ENCODE results near the gene GID8. TPM values are rescaled to one million over a fixed set of nuclear protein-coding genes. Genes with fewer than 3 reads are reported as not detected.
"Not testable (repeated sequence)": the region's sequence is repeated elsewhere in the genome, so short reads cannot be mapped to it uniquely, and the experiment has no call there.

Gene GID8
- total and polyA plus RNA-seq, 11 donors, result 6.2 to 22.2 (median 15.9) TPM

- no peaks in the 10 kb centered on the region for H3K9me3 ChIP-seq
- peaks cover 0 to 17% (median 4%) of the 10 kb centered on the region in 12 donors for H3K4me1 ChIP-seq
- intact Hi-C loops (cut with DNase I), result no loop called here
- TF ChIP-seq POLR2A (IDR thresholded peaks at IDR 0.05), result no peak
- no peak for TF ChIP-seq CTCF (IDR thresholded peaks at IDR 0.05)
- H3K36me3 ChIP-seq, result peaks cover 0 to 6% (median 0%) of the 10 kb centered on the region in 9 donors
- 72 to 83% (median 79%) methylated on average over 30 to 43 of the region's 43 CpGs for WGBS, 4 donors
- H3K27me3 ChIP-seq, result no peaks in the 10 kb centered on the region
- H3K27ac ChIP-seq, result no peak overlapping the region
- DNase-seq (no peak), ATAC-seq (no peak)
- H3K4me3 ChIP-seq, result no peak overlapping the region
Measured at GRCh38 chr20:62959101-62959971, 21.4 kb downstream of the GID8 start.

GRCh38 chr20:62959998-62960436, 22.1 kb downstream of the GID8 start:
- H3K4me1 ChIP-seq, result peaks cover 0 to 13% (median 0%) of the 10 kb centered on the region in 12 donors
- no peaks in the 10 kb centered on the region for H3K27me3 ChIP-seq
- 88 to 94% (median 90%) methylated on average over 12 to 20 of the region's 20 CpGs for WGBS, 4 donors
- H3K9me3 ChIP-seq, result no peaks in the 10 kb centered on the region
- no peak overlapping the region for H3K27ac ChIP-seq
- no peak for ATAC-seq
- TF ChIP-seq CTCF (IDR thresholded peaks at IDR 0.05), result no peak
- TF ChIP-seq POLR2A (IDR thresholded peaks at IDR 0.05), result no peak
- peaks cover 0 to 6% (median 0%) of the 10 kb centered on the region in 9 donors for H3K36me3 ChIP-seq
- no peak for DNase-seq
- no peak overlapping the region for H3K4me3 ChIP-seq
- intact Hi-C loops (cut with DNase I), result no loop called here

- 80 to 87% (median 83%) methylated on average over 10 to 27 of the region's 31 CpGs for WGBS, 4 donors
- H3K9me3 ChIP-seq; H3K27me3 ChIP-seq; DNase-seq; ATAC-seq; H3K36me3 ChIP-seq; H3K4me1 ChIP-seq; intact Hi-C loops (cut with DNase I): not testable (repeated sequence)
- Histone ChIP-seq H3K4me3 (peak overlapping the region in 1 of 12 donors; percentile 28), H3K27ac (peak overlapping the region in 1 of 12 donors; percentile 45)
Measured at GRCh38 chr20:62960446-62961309, 22.7 kb downstream of the GID8 start.

- Histone ChIP-seq H3K9me3 (no peaks in the 10 kb centered on the region), H3K36me3 (peaks cover 0 to 6% (median 0%) of the 10 kb centered on the region in 9 donors), H3K4me3 (peak overlapping the region in 3 of 12 donors; percentile 14 to 41 (median 26)), H3K27me3 (no peaks in the 10 kb centered on the region), H3K4me1 (peaks cover 0 to 3% (median 0%) of the 10 kb centered on the region in 12 donors), H3K27ac (peak overlapping the region in 3 of 12 donors; percentile 19 to 44 (median 22))
- ATAC-seq (peak in 2 of 4 donors; percentile 26 to 38), DNase-seq (no peak)
- 55 to 84% (median 74%) methylated on average over 12 to 19 of the region's 19 CpGs for WGBS, 4 donors
- TF ChIP-seq CTCF (IDR thresholded peaks at IDR 0.05) (no peak), POLR2A (IDR thresholded peaks at IDR 0.05) (no peak)
- intact Hi-C loops (cut with DNase I), result no loop called here
Measured at GRCh38 chr20:62961310-62961783, 23.4 kb downstream of the GID8 start.
